ENCODE results near the gene GLS2. TPM values are rescaled to one million over a fixed set of nuclear protein-coding genes. Genes with fewer than 3 reads are reported as not detected.

The GLS2 gene
- total and polyA plus RNA-seq, 2 donors (not counting 3 experiments of a cell fraction or from before 2014, with no cell fraction given): 0.04 to 0.33 TPM

DNA sequence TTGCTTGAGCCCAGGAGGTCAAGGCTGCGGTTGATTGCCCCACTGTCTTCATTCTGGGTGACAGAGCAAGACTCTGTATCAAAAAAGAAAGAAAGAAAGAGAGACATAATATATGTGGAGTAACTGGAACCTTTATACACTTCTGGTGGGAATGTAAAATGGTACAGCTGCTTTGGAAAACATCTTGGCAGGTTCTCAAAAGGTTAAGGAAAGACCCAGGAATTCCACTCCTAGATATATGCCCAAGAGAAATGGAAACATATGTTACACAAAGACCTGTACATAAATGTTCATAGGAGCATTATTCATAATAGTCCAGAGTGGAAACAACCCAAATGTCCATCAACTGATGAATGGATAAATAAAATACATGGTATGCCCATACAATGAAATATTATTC is 40.9 kb upstream of the GLS2 start:
- Histone ChIP-seq H3K9me1 (replicated peaks; ENCODE audit: control insufficient read depth, extremely low read depth, insufficient read depth, low read length) (no peaks in the 10 kb centered on the region), H4K20me1 (replicated peaks; ENCODE audit: control insufficient read depth, extremely low read depth, insufficient read depth, low read length) (peaks cover 2% of the 10 kb centered on the region), H3K9ac (replicated peaks; ENCODE audit: extremely low read depth, insufficient read depth, low read length) (no peak overlapping the region), H3K27me3 (ENCODE audit: control insufficient read depth in 2 of 2, insufficient read depth in 2 of 2, low read length in 2 of 2) (no peaks in the 10 kb centered on the region), H3K27ac (ENCODE audit: insufficient read depth, low read depth, low read length) (no peak overlapping the region), H2AFZ (ENCODE audit: low read depth, low read length) (no peak overlapping the region), H3K9me3 (replicated peaks; ENCODE audit: control insufficient read depth, insufficient read depth, low read length) (no peaks in the 10 kb centered on the region), H3K4me1 (ENCODE audit: control insufficient read depth, extremely low read depth, insufficient read depth, low read length) (peaks cover 37% of the 10 kb centered on the region), H3K4me3 (replicated peaks in 1 of 3; ENCODE audit: insufficient read depth in 1 of 3, low read depth in 1 of 3, low read length in 3 of 3) (no peak overlapping the region), H3K36me3 (ENCODE audit: control insufficient read depth in 2 of 2, extremely low read depth in 1 of 2, insufficient read depth in 2 of 2, low read length in 2 of 2) (peaks cover 2% of the 10 kb centered on the region in 2 experiments), H3K4me2 (ENCODE audit: insufficient read depth, low read length) (no peak overlapping the region), H3K79me2 (ENCODE audit: control insufficient read depth, insufficient read depth, low read length) (peaks cover 89% of the 10 kb centered on the region)
- ChIA-PET POLR2A (no interaction called here), CTCF (interaction anchor here (0.9 kb wide), 1 partner anchor 45 kb away, joined by 4 read pairs; no protein-coding TSS in a partner anchor)
- dilution Hi-C loops (cut with MboI; ENCODE audit: extremely low pct_ligation_motif_present, low sequenced_read_pairs): no loop called here
- intact Hi-C loops (cut with micrococcal nuclease): no loop called here
- FAIRE-seq (no peak), DNase-seq (ENCODE audit: low read depth, low spot score) (no peak)
- TF ChIP-seq MYC (IDR thresholded peaks at IDR 0.05; ENCODE audit: low read depth, low read length) (no peak), MAX (IDR thresholded peaks at IDR 0.05; ENCODE audit: insufficient read depth, insufficient read length) (no peak), FOS (IDR thresholded peaks at IDR 0.05; ENCODE audit: borderline replicate concordance, insufficient read depth, low read length) (no peak), JUN (IDR thresholded peaks at IDR 0.05; ENCODE audit: borderline replicate concordance, insufficient read depth, insufficient read length, low read depth) (no peak), CTCF (IDR thresholded peaks at IDR 0.05; ENCODE audit: extremely low read depth in 1 of 2, insufficient read depth in 1 of 2, low read depth in 1 of 2, low read length in 2 of 2) (no peak), EZH2 (IDR thresholded peaks at IDR 0.05; ENCODE audit: borderline replicate concordance, low read depth, low read length, severe bottlenecking) (no peak), POLR2AphosphoS5 (IDR thresholded peaks at IDR 0.05; ENCODE audit: insufficient read depth, low read depth, low read length) (no peak), POLR2A (IDR thresholded peaks at IDR 0.05; ENCODE audit: low read depth, low read length) (no peak), GATA2 (IDR thresholded peaks at IDR 0.05; ENCODE audit: insufficient read depth, insufficient read length, low read depth, low read length) (no peak)
- BruUV-seq (replicated peaks): no TSS peak

Data from endothelial cell of umbilical vein (primary cell).